ENCODE results near the gene AMDHD2.

DNA sequence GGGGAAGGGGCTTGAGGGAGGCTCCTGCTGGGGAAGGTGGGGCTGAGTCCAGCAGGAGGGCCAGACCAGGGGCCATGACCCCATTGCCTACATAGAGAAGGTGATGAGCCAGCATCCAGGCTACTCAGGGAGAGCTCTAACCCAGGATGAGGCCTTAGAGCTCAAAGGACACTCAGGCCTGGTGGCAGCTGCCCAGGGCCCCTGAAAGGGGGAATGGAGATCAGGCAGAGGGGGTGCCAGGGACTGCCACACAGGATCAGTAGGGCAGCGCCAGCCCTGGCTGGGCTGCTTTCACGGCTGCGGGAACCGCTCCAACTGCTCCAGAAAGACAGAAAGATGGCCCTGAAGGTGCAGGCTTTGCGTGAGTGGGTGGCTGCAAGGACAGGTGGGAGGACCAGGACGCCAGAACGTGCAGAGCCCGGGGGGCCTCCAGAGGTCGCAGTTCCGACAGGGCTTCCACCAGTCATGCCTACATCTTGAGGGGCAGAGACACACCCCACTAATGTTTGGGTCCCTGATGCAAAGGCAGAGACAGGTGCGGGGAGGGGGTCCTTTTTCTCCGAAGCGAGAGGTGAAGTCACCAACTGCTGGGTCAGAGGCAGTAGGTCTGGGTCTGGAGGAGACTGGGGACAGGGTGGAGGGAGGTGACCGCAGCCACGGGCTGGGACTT is 7.3 kb upstream of the AMDHD2 start:
- TF ChIP-seq, protein P1, sequence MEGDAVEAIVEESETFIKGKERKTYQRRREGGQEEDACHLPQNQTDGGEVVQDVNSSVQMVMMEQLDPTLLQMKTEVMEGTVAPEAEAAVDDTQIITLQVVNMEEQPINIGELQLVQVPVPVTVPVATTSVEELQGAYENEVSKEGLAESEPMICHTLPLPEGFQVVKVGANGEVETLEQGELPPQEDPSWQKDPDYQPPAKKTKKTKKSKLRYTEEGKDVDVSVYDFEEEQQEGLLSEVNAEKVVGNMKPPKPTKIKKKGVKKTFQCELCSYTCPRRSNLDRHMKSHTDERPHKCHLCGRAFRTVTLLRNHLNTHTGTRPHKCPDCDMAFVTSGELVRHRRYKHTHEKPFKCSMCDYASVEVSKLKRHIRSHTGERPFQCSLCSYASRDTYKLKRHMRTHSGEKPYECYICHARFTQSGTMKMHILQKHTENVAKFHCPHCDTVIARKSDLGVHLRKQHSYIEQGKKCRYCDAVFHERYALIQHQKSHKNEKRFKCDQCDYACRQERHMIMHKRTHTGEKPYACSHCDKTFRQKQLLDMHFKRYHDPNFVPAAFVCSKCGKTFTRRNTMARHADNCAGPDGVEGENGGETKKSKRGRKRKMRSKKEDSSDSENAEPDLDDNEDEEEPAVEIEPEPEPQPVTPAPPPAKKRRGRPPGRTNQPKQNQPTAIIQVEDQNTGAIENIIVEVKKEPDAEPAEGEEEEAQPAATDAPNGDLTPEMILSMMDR (IDR thresholded peaks at IDR 0.05), result no peak
- TF ChIP-seq POLR2AphosphoS5 (IDR thresholded peaks at IDR 0.05), result no peak
